HG03175 (cell line): ENCODE results near the gene PTRH2.
"Not testable (repeated sequence)": the region's sequence is repeated elsewhere in the genome, so short reads cannot be mapped to it uniquely, and the experiment has no call there.

ENCODE experiments used
- ATAC-seq: cut with Tn5 transposase; IDR thresholded peaks from one replicate; pipeline ENCODE4 v1.9.1; 2021; ENCODE audit warnings: mild to moderate bottlenecking, moderate library complexity; ENCODE audit not compliant: unreplicated experiment

PTRH2 gene

DNA sequence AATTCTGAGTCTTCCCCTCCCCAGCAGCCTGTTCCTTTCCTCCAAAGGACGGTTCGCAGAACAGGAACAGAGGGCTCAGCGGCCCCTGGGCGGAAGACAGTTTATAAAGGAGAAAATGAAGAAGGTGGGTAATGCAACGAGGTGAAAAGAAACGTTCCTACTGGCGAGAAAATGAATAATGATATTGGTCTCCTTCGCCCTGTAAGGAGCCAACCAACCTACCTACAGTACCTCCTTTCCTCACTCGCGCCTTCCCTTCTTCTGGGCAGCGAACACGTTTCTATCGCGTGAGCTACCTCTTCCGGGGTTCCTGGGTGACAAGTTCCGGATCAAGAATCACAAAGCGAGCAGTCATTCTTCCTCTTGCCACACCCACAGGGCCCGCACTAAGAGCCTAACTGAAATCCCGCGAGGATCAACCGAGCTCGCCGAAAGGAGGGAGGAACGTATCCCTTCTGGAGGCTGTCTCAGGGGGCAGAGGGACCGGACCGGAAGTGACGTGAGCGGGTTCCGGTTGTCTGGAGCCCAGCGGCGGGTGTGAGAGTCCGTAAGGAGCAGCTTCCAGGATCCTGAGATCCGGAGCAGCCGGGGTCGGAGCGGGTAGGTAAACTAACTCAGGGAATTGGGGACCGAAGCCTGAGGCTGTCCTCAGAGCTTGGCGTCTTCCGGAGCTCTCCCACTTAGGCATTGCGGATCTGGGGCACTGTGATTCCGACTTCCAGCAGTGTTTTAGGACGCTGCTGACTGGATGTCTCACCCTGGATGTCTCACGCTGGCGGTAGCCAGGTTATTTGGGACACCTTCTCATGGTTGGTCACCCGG is at the start of gene PTRH2, which contains the start of gene VMP1:
Gene PTRH2 (minus strand): TSS at position 282 of the 822 bp plus-strand sequence. CDS start 9,452 bp downstream, outside the sequence.
Gene VMP1 (plus strand): TSS at position 506 of the 822 bp plus-strand sequence. CDS start 23,793 bp downstream, outside the sequence.
- ATAC-seq, result peak; percentile 98

DNA sequence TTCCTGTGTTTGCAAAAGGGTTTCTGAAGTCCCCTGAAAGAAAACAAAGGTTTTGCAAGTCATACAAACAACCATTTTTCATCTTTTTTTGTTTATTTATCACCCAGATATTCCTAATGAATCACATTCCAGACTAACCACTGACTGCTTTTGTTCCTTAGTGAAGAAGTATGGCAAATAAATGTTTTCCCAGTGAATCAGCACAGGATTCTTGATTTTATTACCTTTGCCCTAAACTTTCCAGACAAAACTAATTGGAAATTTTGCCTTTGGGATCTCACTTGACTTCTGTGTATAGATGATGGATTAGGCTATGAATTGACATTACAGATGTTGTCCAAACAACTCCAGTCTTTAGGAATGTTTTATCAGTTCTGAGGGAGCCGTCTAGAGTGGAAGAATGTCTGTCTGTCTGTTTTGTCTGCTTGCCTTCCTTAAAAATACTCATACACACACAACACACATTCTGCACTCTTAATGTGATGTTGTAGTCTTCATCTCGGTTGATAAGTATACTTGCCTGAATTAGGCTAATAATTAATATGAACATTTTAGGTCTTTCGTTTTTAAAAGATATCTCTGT is 49.1 kb upstream of the PTRH2 start:
- no peak for ATAC-seq

DNA sequence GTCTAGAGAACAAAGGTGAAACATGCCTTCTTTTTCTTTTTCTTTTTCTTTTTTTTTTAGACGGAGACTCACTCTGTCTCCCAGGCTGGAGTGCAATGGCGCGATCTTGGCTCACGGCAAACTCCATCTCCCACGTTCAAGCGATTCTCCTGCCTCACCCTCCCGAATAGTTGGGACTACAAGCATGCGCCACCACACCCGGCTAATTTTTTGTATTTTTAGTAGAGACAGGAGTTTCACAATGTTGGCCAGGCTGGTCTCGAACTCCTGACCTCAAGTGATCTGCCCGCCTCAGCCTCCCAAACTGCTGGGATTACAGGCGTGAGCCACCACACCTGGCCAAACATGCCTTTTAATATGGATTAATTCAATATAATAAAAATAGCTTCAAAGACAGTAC is 47.8 kb upstream of the PTRH2 start:
- not testable (repeated sequence) for ATAC-seq

DNA sequence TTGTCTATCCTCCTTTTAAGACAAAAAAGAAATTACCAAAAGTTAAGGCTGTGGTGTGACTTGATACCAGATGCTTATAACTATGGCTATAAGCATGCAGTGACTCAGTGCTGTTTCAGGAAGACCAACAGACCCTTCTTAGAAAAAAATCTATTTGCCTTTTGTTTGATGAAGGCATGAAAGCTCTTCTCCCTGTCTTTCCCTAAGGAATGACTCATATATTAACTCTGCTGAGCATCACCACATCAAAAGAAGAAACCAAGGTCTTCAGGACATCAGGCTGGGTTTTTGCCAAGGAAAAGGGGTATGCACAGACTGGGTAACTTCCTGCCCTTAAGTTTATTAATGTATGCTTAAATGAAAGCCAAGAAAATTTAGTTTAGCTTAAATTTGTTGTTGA is 47.3 kb upstream of the PTRH2 start:
- ATAC-seq, result no peak

DNA sequence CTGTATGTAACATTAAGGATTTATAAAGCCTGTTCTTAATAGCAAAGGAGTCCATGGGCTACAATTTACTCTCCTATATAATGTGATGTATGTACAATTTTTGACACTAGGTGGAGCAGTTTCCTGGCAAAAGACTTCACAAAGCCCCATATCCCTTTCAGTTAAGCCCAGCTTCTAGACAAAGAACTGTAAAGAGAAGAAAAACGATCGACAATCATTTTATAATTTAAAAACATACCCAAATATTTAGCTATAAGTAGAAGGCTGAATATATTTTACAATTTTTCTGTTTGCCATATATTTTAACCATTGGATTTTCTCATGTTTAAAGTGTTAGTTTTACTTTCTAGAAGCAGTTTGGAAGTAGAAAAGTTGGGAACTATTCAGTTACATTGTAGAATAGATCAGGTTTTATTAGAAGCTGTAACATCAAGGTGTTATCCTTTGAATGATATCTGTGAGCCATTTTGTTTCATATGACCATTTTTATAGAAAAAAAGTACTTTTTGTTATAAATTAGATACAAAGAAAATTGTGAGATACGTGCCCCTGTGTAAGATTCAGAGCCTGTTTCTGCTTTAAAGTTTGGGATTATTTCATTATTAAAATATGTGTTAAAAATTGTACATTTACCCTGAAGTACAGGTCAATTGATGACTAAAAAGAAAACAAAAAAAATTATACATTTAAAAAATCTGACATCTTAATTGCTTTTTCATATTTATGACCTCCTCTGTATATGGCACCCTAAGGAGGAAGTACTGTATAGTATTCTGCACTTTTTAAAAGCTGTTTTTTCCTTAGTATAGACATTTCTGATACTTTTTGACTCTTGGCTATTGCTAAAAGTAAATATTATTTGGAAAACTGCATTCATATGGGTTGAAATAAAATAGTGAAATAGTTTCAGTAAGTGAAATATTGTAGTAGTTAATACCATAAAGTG is 46.6 kb upstream of the PTRH2 start:
- ATAC-seq, result peak; percentile 63

DNA sequence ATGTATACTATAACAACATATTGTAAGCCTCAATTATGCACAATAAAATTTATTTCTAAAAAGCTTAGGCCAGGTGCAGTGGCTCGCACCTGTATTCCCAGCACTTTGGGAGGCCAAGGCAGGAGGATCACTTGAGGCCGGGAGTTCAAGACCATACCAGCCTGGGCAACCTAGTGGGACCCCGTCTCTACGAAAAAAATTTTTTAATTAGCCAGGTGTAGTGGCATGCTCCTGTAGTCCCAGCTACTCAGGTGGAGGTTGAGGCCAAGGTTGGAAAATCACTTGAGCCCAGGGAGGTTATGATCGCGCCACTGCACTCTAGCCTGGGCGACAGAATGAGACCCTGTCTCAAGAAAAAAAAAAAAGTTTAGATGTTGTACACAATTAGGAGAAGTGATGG is 45.7 kb upstream of the PTRH2 start:
- ATAC-seq, result no peak

DNA sequence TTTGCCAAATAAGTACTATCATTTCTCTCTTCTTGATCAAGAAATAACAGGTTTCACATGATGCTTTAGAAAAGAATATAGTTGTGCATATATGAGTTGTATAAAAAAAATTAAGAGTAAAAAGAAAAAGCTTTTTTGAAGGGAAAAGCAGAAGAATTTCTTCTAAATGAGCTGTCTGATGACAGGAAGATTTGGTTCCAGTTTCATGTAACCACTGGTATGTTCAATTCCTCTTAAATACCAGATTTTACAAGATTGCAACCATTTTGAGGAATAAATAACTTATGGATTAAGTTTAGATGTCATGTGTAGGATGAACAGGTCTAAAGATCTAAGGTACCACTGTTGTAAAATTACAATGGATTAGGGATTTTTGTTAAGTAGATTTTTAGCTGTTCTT is 45.2 kb upstream of the PTRH2 start:
- ATAC-seq, result no peak

DNA sequence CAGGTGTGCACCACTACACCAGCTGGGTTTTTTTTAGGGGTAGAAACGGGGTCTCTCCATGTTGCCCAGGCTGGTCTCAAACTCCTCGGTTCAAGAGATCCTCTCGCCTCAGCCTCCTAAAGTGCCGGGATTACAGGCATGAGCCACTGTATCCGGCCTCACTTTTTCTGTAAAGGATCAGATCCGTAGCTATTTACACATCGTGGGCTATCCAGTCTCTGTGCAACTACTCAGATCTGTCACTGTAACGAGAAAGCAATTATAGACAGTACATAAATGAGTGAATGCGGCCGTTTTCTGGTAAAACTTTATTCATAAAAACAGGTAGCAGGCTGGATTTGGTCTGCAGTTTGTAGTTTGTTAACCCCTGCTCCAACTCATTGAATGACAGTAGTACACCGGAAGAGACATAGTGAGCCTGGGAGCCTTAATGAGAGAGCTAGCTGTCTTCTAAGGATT is 44.8 kb upstream of the PTRH2 start:
- peak; percentile 49 for ATAC-seq

DNA sequence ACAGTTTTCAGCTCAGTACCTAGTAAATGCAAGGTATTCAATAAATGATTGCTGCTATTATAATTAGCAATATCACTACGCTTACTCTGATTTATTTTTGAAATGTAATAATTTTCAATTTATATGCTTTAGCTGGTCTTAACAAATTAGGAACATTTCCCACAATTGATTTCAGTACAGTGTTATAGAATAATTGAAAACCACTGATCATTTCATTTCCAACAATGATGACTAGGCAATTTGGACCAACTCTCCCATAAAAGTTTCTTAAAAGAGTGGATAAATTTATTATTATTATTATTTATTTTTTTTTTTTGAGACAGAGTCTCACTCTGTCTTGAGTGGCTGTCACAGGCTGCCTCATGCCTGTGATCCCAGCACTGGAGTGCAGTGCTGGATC is 41.4 kb upstream of the PTRH2 start:
- no peak for ATAC-seq

DNA sequence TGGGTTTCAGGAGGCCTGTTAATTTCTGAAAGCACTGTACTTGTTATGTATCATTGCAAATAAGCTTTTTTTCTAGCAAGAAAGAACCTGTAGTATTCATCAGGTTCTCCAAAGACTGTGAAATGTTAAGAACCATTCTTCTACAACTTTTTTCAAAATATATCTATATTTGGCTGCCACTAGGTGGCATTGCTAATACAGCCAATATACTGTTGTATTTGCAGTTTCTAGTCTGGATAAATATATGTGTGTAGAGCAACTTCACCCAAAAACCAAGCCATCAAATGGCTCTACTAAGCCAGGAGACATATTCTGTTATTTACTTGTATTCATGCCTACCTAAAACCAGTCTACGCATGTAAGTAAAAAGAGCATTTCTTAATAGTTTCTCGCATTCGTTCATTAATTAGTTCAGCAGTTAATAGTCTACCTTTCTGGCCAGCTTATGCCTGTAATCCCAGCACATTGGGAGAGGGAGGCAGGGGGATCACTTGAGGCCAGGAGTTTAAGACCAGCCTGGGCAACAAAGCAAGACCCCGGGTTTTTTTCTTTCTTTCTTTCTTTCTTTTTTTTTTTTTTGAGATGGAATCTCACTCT is 39.7 kb upstream of the PTRH2 start:
- ATAC-seq, result no peak

DNA sequence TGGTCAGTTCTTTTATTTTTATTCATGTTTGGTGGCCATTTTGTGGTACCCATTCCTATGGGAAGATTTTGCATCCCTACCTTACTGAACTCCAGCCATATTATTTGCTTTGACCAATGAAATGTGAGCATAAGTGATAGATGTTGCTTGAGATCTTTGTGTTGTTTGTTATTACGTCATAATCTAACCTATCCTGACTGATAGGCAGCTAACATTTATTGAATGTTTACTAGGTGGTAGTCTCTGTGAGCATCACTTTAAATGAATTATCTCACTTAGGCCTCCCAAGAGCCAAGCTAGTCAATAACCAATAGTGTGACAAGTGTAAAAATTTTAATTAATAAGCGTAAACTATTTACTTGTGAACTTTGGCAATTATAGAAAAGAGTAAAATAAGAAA is 37.8 kb upstream of the PTRH2 start:
- no peak for ATAC-seq

DNA sequence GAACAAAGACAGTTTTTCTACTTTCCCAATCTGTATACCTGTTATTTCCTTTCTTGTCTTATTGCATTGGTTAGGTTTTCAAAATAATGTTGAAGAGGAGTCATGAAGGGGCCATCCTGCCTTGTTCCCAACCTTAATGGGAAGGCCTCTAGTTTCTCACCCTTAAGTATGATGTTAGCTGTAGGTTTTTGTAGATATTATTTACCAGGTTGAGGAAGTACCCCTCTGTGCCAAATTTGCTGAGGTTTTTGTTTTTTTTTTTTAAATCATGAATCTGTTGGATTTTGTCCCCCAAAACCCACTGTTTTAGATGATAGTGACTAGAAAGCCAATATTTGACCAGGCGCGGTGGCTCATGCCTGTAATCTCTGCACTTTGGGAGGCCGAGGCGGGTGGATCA is 36.6 kb upstream of the PTRH2 start:
- no peak for ATAC-seq

DNA sequence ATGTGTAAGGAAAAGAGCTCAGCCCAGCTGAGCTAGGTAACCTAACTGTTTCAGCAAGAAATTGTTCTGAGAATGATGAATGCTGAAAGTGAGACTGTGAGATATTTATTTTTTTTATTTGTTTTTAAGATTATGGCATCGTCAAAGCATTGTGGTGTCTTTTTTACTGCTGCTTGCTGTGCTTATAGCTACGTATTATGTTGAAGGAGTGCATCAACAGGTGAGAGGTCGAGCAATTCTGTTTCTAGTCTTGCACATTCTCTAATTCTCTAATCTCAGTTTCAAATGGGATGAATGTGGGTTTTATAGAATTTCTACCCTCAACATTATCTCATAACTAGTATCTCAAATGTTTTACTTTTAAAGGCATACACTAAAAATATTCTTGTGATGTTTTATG is 30.1 kb upstream of the PTRH2 start:
- ATAC-seq, result no peak

DNA sequence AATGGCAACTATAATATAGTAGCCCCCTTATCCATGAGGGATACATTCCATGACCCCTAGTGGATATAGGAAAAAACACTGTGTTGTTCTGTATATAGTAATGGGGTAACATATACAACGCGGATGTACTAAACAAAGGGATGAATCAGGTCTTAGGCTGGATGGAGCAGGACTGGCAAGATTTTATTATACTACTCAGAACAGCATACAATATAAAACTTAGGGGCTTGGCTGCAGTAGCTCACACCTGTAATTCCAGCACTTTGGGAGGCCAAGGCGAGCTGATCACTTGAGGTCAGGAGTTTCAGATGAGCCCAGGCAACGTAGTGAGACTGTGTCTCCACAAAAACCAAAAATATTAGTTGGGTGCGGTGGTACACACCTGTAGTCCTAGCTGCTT is 27.0 kb upstream of the PTRH2 start:
- ATAC-seq, result no peak

DNA sequence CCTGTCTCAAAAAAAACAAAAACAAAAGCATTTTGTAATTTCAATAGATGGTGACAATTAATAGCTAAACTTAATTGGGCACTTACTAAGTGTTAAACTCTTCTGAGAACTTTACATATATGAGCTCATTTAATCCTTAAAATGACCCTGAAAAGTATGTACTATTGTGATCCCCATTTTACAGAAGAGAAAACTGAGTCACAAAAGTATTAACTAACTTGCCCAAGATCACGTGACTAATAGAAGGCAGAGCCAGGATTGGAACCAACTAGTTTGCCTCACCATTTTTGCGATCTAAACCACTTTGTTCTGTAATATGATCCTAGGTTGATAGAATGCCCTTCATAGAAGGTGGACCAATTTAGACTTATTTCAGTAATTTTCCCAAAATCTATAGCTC is 26.5 kb upstream of the PTRH2 start:
- no peak for ATAC-seq

DNA sequence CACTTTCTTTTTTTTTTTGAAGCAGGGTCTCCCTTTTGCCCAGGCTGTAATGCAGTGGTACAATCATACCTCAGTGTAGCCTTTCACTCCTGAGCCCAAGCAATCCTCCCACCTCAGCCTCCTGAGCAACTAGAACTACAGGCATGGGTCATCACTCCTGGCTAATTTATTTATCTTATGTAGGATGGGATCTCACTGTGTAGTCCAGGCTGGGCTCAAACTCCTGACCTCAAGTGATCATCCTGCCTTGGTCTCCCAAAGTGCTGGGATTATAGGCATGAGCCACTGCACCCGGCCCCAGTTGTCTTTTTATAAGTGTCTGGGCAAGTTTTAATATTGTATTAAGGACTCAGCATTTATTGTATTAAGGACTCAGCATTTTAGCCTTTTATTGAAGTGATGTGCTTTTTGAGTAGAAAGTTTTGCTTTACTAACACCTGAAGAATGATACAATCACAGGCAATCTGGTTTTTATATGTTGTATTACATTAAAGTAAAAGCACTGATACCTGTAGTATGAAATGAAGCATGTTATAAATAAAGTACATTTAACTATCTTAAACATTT is 23.1 kb upstream of the PTRH2 start:
- ATAC-seq, result no peak

DNA sequence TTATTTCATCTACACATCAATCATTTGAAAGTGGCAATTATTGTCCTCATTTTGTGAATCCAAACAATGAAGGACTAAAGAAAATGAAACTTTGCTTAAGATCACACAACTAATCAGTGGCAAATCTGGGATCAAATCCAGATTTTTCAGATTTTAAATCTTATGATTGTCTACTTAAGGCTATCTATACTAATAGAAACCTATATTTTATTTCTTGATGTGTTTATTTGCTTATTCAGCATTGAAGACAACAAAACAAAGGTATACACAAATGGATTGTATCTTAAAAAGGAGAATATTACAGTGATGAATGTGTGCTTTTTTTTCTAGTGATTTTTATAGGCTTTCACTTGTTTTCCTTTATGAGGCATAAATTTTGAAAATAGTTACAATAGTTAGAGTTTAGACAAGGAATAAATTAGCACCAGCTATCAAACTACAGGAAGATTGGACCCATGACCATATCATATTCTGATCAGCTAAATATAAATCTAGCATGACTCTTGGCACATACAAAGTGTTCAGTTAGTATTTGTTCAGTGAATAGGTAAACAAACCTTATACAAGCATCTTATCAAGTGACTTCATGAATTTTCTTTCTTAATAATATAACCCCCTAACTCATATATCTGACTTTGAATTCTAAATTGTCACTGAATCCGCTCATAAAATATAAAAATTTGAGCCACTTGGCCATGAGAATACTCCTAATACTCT is 20.7 kb upstream of the PTRH2 start:
- no peak for ATAC-seq

DNA sequence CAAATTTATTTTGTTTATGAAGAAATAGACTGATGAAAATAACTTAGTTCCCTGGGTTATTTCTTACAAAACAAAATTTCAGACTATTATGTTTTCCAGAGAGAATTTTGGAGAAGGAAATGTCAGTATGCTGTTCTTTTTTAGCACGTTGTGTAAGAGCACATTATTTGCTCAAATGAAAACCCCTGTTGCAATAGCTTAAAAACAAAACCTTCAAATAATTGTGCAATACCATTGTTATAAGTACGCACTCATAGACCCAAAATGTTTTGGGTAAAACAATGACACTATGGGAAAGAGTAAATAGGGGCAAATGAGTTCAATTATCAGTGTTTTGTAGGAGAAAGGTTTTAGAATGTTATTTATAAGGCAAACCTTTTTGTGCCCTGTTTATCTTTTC is 18.5 kb upstream of the PTRH2 start:
- ATAC-seq, result no peak

DNA sequence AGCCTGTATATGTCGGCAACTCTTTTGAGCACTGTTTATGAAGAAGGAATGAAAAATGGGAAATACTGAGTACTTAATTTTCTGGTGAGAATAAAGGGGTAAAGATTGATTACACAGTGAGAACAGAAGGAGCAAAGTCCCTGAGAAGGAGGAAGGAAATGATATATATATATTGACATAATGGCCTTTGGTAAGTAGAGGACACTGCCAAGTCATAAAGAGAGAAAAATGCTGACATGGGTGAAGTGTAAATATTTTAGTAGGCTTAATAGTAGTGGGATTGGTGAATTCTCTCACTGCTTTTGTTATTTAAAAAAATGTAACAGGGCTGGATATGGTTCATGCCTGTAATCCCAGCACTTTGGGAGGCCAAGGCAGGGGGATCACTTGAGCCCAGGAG is 16.4 kb upstream of the PTRH2 start:
- ATAC-seq, result no peak

DNA sequence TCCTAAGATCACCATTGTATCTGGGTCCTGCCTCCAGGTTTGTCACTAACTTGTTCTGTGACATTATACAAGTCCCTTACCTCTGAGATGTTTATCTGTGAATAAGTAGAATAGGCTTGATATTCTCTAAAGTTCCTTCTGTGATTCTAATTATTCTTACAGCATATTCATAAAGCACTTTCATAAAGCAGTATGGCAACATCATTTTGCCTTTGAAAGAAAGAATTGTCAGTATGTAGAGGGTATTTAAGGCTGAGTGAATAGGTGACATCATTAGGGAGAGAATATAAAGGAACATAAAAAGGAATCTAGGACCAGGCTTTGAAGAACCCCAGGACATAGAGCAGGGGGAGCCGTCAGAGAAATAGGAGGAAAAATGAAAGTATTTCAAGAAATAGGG is 15.8 kb upstream of the PTRH2 start:
- ATAC-seq, result no peak
